HG02884 (cell line): ENCODE measurements around the gene UCKL1.

Experiments used
- ATAC-seq: cut with Tn5 transposase; IDR thresholded peaks from one replicate; pipeline ENCODE4 v1.9.1; 2021; ENCODE audit warnings: mild to moderate bottlenecking, moderate library complexity; ENCODE audit not compliant: unreplicated experiment

The UCKL1 gene

DNA sequence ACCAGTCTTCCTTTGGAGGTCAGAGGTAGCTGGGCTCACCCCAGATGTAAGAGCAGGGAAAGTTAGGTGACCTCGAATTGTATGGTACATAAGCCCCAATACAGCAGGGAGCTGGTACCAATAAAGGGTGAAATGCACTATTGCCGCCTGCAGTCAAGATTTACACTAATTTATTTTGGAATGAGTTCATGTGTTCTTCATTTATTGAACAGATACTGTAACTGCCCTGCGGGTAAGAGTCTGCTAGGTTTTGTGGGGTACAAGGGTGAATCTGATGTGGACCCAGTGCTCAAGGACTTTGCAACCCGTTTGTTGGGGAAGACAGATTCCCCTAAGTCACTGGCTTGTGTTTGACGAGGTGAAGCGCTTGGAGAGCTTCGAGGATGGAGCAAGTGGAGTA lies 63.8 kb downstream of the UCKL1 start:
- ATAC-seq, result no peak

GRCh38 chr20:63891061-63892002 lies 64.9 kb downstream of the UCKL1 start:
- no peak for ATAC-seq

GRCh38 chr20:63890616-63891015 lies 65.6 kb downstream of the UCKL1 start:
- ATAC-seq, result no peak

GRCh38 chr20:63890201-63890576 lies 66.0 kb downstream of the UCKL1 start:
- ATAC-seq, result no peak
